Natural killer cell (primary cell): ENCODE measurements around the gene CCDC30. TPM values are rescaled to one million over a fixed set of nuclear protein-coding genes. Genes with fewer than 3 reads are reported as not detected.

Experiments used
- ATAC-seq, 3 donors: fragments of 150-1000 bp in 2 of 3; fragments of 200-7000 bp in 1 of 3; cut with Tn5 transposase; 1 replicate in 1 of 3; 2 replicates in 2 of 3; pipeline ENCODE4 v1.10.0; 2021; ENCODE audit warnings: mild to moderate bottlenecking in 2 of 3, moderate library complexity in 2 of 3
- DNase-seq, 2 donors: peaks; one replicate each; pipeline versions ENCODE4 v3.0.0 to v3.0.0-alpha.2; 2013 to 2021; ENCODE audit warnings: mixed read lengths in 1 of 2
- H3K27ac ChIP-seq: one replicate; pipeline ENCODE4 v1.5.1; 2013; ENCODE audit warnings: mild to moderate bottlenecking, low read length
- H3K27me3 ChIP-seq: one replicate; pipeline ENCODE4 v1.6.1; 2013; ENCODE audit warnings: low read length; ENCODE audit not compliant: control insufficient read depth, insufficient read depth
- H3K36me3 ChIP-seq: one replicate; pipeline ENCODE4 v1.6.1; 2013; ENCODE audit warnings: low read length; ENCODE audit not compliant: control insufficient read depth, insufficient read depth
- H3K4me1 ChIP-seq: one replicate; pipeline ENCODE4 v1.6.1; 2013; ENCODE audit warnings: low read length; ENCODE audit not compliant: control insufficient read depth, insufficient read depth
- H3K4me3 ChIP-seq: one replicate; pipeline ENCODE4 v1.5.1; 2013; ENCODE audit warnings: low read length
- H3K9me3 ChIP-seq: one replicate; pipeline ENCODE4 v1.6.1; 2013; ENCODE audit warnings: low read length; ENCODE audit not compliant: control insufficient read depth, insufficient read depth
- H3K27ac Mint-ChIP-seq, 2 donors: one replicate each; pipeline ENCODE4 v1.8.0; 2022; ENCODE audit warnings: mild to moderate bottlenecking in 2 of 2, mixed read lengths in 2 of 2, moderate library complexity in 1 of 2
- H3K27me3 Mint-ChIP-seq, 2 donors: one replicate each; pipeline ENCODE4 v1.8.0; 2022; ENCODE audit warnings: low read depth in 2 of 2, mixed read lengths in 2 of 2
- H3K36me3 Mint-ChIP-seq: one replicate; pipeline ENCODE4 v1.8.0; 2022; ENCODE audit warnings: mixed read lengths
- H3K4me1 Mint-ChIP-seq, 2 donors: one replicate each; pipeline ENCODE4 v1.8.0; 2022; ENCODE audit warnings: mixed read lengths in 2 of 2
- H3K4me3 Mint-ChIP-seq: one replicate; pipeline ENCODE4 v1.8.0; 2022; ENCODE audit warnings: mild to moderate bottlenecking, moderate library complexity, mixed read lengths
- H3K9me3 Mint-ChIP-seq, 2 donors: one replicate each; pipeline ENCODE4 v1.8.0; 2022; ENCODE audit warnings: mixed read lengths in 2 of 2
- CTCF ChIP-seq: fragments of 200-600 bp; IDR thresholded peaks from one replicate; pipeline ENCODE4 v1.8.0; 2022; ENCODE audit warnings: antibody characterized with exemption
- WGBS: methylation state at CpG from one replicate; pipeline ENCODE4 v1.1.7; 2013; ENCODE audit warnings: missing lambda C conversion rate; ENCODE audit not compliant: insufficient coverage; 5-methylcytosine and 5-hydroxymethylcytosine counted together
- intact Hi-C: fragments of 100-400 bp; cut with micrococcal nuclease; formaldehyde crosslinking; loops from one replicate; pipeline ENCODE4 v1.14.2; 2022
- total RNA-seq, 4 donors: library from RNA; stranded (reverse); fragments of 120-200 nt in 1 of 4; gene quantifications; one replicate each; pipeline versions ENCODE4 v1.2.3 to v1.2.4, GENCODE V29; 2013 to 2022

The CCDC30 gene
- total RNA-seq, 3 donors from 2014 or later (not counting 1 experiment from before 2014, with no cell fraction given), result 4.5 to 6.1 (median 5.0) TPM

- H3K36me3 ChIP-seq, result no peaks in the 10 kb centered on the region
- ATAC-seq, result no peak
- 100% methylated on average over 3 of the region's 3 CpGs for WGBS
- Mint-ChIP-seq H3K4me1 (no peaks in the 10 kb centered on the region), H3K27ac (no peak overlapping the region), H3K36me3 (peaks cover 34% of the 10 kb centered on the region), H3K27me3 (peaks cover 11 to 13% of the 10 kb centered on the region in 2 donors), H3K4me3 (no peak overlapping the region), H3K9me3 (peaks cover 11 to 22% of the 10 kb centered on the region in 2 donors)
- H3K4me3 ChIP-seq, result no peak overlapping the region
- H3K27me3 ChIP-seq, result no peaks in the 10 kb centered on the region
- no peak for TF ChIP-seq CTCF
- no peaks in the 10 kb centered on the region for H3K4me1 ChIP-seq
- no peak for DNase-seq
- peaks cover 10% of the 10 kb centered on the region for H3K9me3 ChIP-seq
- no peak overlapping the region for H3K27ac ChIP-seq
- intact Hi-C loops, result no loop called here
Measured at GRCh38 chr1:42523171-42523570, 60.1 kb downstream of the CCDC30 start.

DNA sequence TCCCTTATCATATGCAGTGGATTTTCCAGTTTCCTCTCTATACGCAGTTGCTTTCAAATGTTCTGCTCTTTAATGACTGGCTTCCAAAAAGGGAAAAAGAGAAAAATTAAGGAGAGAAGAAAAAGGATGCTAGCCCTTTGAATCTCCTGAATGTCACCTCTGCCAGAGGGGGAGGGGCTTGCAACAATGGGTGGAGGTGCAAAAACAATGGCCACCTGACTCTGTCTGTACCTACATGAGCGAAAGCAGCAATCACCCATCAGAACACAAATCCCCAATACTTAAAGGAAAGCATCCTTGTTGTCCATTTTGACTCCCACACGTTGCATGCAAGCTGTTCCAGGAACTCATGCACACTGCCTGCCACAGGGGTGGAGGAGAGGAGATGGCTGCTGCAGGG, 61.2 kb downstream of the CCDC30 start:
- Mint-ChIP-seq H3K4me3 (no peak overlapping the region), H3K4me1 (peaks cover under 1 to 2% of the 10 kb centered on the region in 2 donors), H3K27ac (no peak overlapping the region), H3K36me3 (peaks cover 23% of the 10 kb centered on the region), H3K9me3 (peaks cover 11 to 14% of the 10 kb centered on the region in 2 donors), H3K27me3 (peaks cover 11 to 13% of the 10 kb centered on the region in 2 donors)
- intact Hi-C loops, result no loop called here
- TF ChIP-seq CTCF, result no peak
- no peak overlapping the region for H3K27ac ChIP-seq
- H3K27me3 ChIP-seq, result no peaks in the 10 kb centered on the region
- H3K4me3 ChIP-seq, result no peak overlapping the region
- 73% methylated on average over 3 of the region's 3 CpGs for WGBS
- no peaks in the 10 kb centered on the region for H3K4me1 ChIP-seq
- no peaks in the 10 kb centered on the region for H3K36me3 ChIP-seq
- ATAC-seq (no peak), DNase-seq (no peak)
- H3K9me3 ChIP-seq, result peaks cover 9% of the 10 kb centered on the region

- ATAC-seq (peak; percentile 61 to 73 (median 65)), DNase-seq (peak in 1 of 2 donors; percentile 44)
- no peaks in the 10 kb centered on the region for H3K27me3 ChIP-seq
- TF ChIP-seq CTCF, result no peak
- 41% methylated on average over 3 of the region's 3 CpGs for WGBS
- peak overlapping the region; percentile 16 for H3K27ac ChIP-seq
- H3K4me3 Mint-ChIP-seq, result peak overlapping the region; percentile 85
- peaks cover 13 to 18% of the 10 kb centered on the region in 2 donors for H3K4me1 Mint-ChIP-seq
- H3K36me3 ChIP-seq, result no peaks in the 10 kb centered on the region
- H3K27me3 Mint-ChIP-seq, result peaks cover 8 to 13% of the 10 kb centered on the region in 2 donors
- H3K4me1 ChIP-seq, result no peaks in the 10 kb centered on the region
- H3K4me3 ChIP-seq, result peak overlapping the region; percentile 47
- H3K9me3 ChIP-seq, result no peaks in the 10 kb centered on the region
- H3K9me3 Mint-ChIP-seq, result peaks cover 0 to 2% of the 10 kb centered on the region in 2 donors
- intact Hi-C loops, result no loop called here
- H3K27ac Mint-ChIP-seq, result peak overlapping the region; percentile 39 to 87
- no peaks in the 10 kb centered on the region for H3K36me3 Mint-ChIP-seq
Measured at GRCh38 chr1:42529724-42530181, 66.7 kb downstream of the CCDC30 start.

- WGBS, result 42% methylated on average over 1 of the region's 2 CpGs
- H3K4me3 Mint-ChIP-seq, result no peak overlapping the region
- H3K4me1 Mint-ChIP-seq, result peaks cover 13 to 18% of the 10 kb centered on the region in 2 donors
- intact Hi-C loops, result no loop called here
- H3K36me3 Mint-ChIP-seq, result no peaks in the 10 kb centered on the region
- ATAC-seq (no peak), DNase-seq (no peak)
- H3K9me3 ChIP-seq, result no peaks in the 10 kb centered on the region
- no peak overlapping the region for H3K27ac ChIP-seq
- H3K27ac Mint-ChIP-seq, result no peak overlapping the region
- H3K27me3 ChIP-seq, result no peaks in the 10 kb centered on the region
- H3K4me1 ChIP-seq, result no peaks in the 10 kb centered on the region
- no peak for TF ChIP-seq CTCF
- H3K27me3 Mint-ChIP-seq, result peaks cover 5 to 9% of the 10 kb centered on the region in 2 donors
- H3K36me3 ChIP-seq, result no peaks in the 10 kb centered on the region
- no peak overlapping the region for H3K4me3 ChIP-seq
- peaks cover 0 to 2% of the 10 kb centered on the region in 2 donors for H3K9me3 Mint-ChIP-seq
Measured at GRCh38 chr1:42531043-42531442, 68.0 kb downstream of the CCDC30 start.
